ENCODE measurements around the gene NAPSA. TPM values are rescaled to one million over a fixed set of nuclear protein-coding genes. Genes with fewer than 3 reads are reported as not detected.

Gene NAPSA
- total and polyA plus RNA-seq, 2 donors (not counting 3 experiments of a cell fraction or from before 2014, with no cell fraction given) = 0.19 TPM; not detected in 1

GRCh38 chr19:50333235-50333736 lies 32.2 kb downstream of the NAPSA start:
- FAIRE-seq (peak; percentile 85), DNase-seq (ENCODE audit: low read depth, low spot score) (peak; percentile 89)
- H3K27ac ChIP-seq (ENCODE audit: insufficient read depth, low read depth, low read length) = no peak overlapping the region
- H3K9me3 ChIP-seq (replicated peaks; ENCODE audit: control insufficient read depth, insufficient read depth, low read length) = no peaks in the 10 kb centered on the region
- TF ChIP-seq POLR2A (IDR thresholded peaks at IDR 0.05; ENCODE audit: low read depth, low read length) (no peak), EZH2 (IDR thresholded peaks at IDR 0.05; ENCODE audit: borderline replicate concordance, low read depth, low read length, severe bottlenecking) (no peak), CTCF (IDR thresholded peaks at IDR 0.05; ENCODE audit: extremely low read depth in 1 of 2, insufficient read depth in 1 of 2, low read depth in 1 of 2, low read length in 2 of 2) (no peak), GATA2 (IDR thresholded peaks at IDR 0.05; ENCODE audit: insufficient read depth, insufficient read length, low read depth, low read length) (no peak), MAX (IDR thresholded peaks at IDR 0.05; ENCODE audit: insufficient read depth, insufficient read length) (no peak), JUN (IDR thresholded peaks at IDR 0.05; ENCODE audit: borderline replicate concordance, insufficient read depth, insufficient read length, low read depth) (no peak), POLR2AphosphoS5 (IDR thresholded peaks at IDR 0.05; ENCODE audit: insufficient read depth, low read depth, low read length) (no peak), MYC (IDR thresholded peaks at IDR 0.05; ENCODE audit: low read depth, low read length) (no peak), FOS (IDR thresholded peaks at IDR 0.05; ENCODE audit: borderline replicate concordance, insufficient read depth, low read length) (no peak)
- intact Hi-C loops (cut with micrococcal nuclease) (loop anchor here (1.0 to 5.0 kb wide), 2 partner anchors 16 to 324 kb away; no protein-coding TSS in a partner anchor), dilution Hi-C loops (cut with MboI; ENCODE audit: extremely low pct_ligation_motif_present, low sequenced_read_pairs) (no loop called here)
- peak overlapping the region; percentile 99 for H2AFZ ChIP-seq (ENCODE audit: low read depth, low read length)
- peaks cover 8% of the 10 kb centered on the region for H3K4me1 ChIP-seq (ENCODE audit: control insufficient read depth, extremely low read depth, insufficient read depth, low read length)
- H3K4me2 ChIP-seq (ENCODE audit: insufficient read depth, low read length) = peak overlapping the region; percentile 83
- CTCF ChIA-PET = interaction anchor here (1.0 to 1.5 kb wide), 2 partner anchors 24 to 37 kb away, joined by 3 to 8 read pairs; no protein-coding TSS in a partner anchor
- peak overlapping the region in 2 of 3 experiments; percentile 27 to 60 for H3K4me3 ChIP-seq (replicated peaks in 1 of 3; ENCODE audit: insufficient read depth in 1 of 3, low read depth in 1 of 3, low read length in 3 of 3)
- H3K9me1 ChIP-seq (replicated peaks; ENCODE audit: control insufficient read depth, extremely low read depth, insufficient read depth, low read length) = no peaks in the 10 kb centered on the region
- H4K20me1 ChIP-seq (replicated peaks; ENCODE audit: control insufficient read depth, extremely low read depth, insufficient read depth, low read length) = no peaks in the 10 kb centered on the region
- no peaks in the 10 kb centered on the region for H3K79me2 ChIP-seq (ENCODE audit: control insufficient read depth, insufficient read depth, low read length)
- peaks cover 11 to 14% of the 10 kb centered on the region in 2 experiments for H3K27me3 ChIP-seq (ENCODE audit: control insufficient read depth in 2 of 2, insufficient read depth in 2 of 2, low read length in 2 of 2)
- H3K36me3 ChIP-seq (ENCODE audit: control insufficient read depth in 2 of 2, extremely low read depth in 1 of 2, insufficient read depth in 2 of 2, low read length in 2 of 2) = no peaks in the 10 kb centered on the region
- no peak overlapping the region for H3K9ac ChIP-seq (replicated peaks; ENCODE audit: extremely low read depth, insufficient read depth, low read length)
- no TSS peak for BruUV-seq (replicated peaks)
- POLR2A ChIA-PET = no interaction called here

Data from endothelial cell of umbilical vein (primary cell).